GM12878 (cell line): ENCODE results near the gene DSPP. TPM values are rescaled to one million over a fixed set of nuclear protein-coding genes. Genes with fewer than 3 reads are reported as not detected.

Experiments
- ATAC-seq: fragments of 200-7000 bp; cut with Tn5 transposase; 3 replicates; pipeline ENCODE4 v1.9.1; 2020; ENCODE audit warnings: mild to moderate bottlenecking, moderate library complexity
- BruUV-seq: library from RNA; stranded (reverse); fragments of 400-500 nt; replicated peaks from 2 replicates; lab custom pipeline; 2021; lab: Mats Ljungman, UMichigan
- CTCF ChIA-PET: fragments of 300-600 bp; sonication (Branson Sonifier 250); formaldehyde crosslinking; extraction: SDS; loops from one replicate; lab custom pipeline; 2021; ENCODE audit warnings: inconsistent platforms; lab: Yijun Ruan, JAX
- POLR2A ChIA-PET: fragments of 350-600 bp; formaldehyde crosslinking; extraction: SDS; loops from one replicate; lab custom pipeline; 2021; ENCODE audit warnings: inconsistent platforms; lab: Charles Lee
- RAD21 ChIA-PET: fragments of 300-600 bp; sonication (Branson Sonifier 250); formaldehyde crosslinking; loops from one replicate; lab custom pipeline; 2023; ENCODE audit warnings: antibody characterized with exemption; ENCODE audit not compliant: unreplicated experiment; lab: Charles Lee
- SMC1A ChIA-PET: fragments of 300-600 bp; sonication (Branson Sonifier 250); formaldehyde crosslinking; loops from one replicate; lab custom pipeline; 2023; ENCODE audit not compliant: unreplicated experiment, uncharacterized antibody; lab: Charles Lee
- DNase-seq: peaks from one replicate; pipeline ENCODE4 v3.0.0-alpha.2; 2011; ENCODE audit warnings: low read depth, low spot score
- FAIRE-seq: peaks from 3 replicates; lab custom pipeline; 2011; peaks lifted over from hg19 to GRCh38; lab: Jason Lieb, UNC
- H2AFZ ChIP-seq: 2 replicates; pipeline ENCODE4 v1.6.0; 2011; ENCODE audit warnings: low read depth, low read length, control low read depth; ENCODE audit not compliant: control insufficient read depth
- H3K27ac ChIP-seq: 2 replicates; pipeline ENCODE4 v1.5.1; 2011; ENCODE audit warnings: control low read depth; ENCODE audit not compliant: control insufficient read depth, insufficient read depth
- H3K27me3 ChIP-seq, 2 experiments: replicated peaks in 1 of 2; 2 replicates each; pipeline versions ENCODE4 v1.6.0 to v1.6.1; 2011; ENCODE audit warnings: low read length in 1 of 2; ENCODE audit not compliant: control insufficient read depth in 2 of 2, insufficient read depth in 2 of 2
- H3K36me3 ChIP-seq, 2 experiments: 2 replicates each; pipeline ENCODE4 v1.5.1; 2011; ENCODE audit warnings: low read length in 1 of 2; ENCODE audit not compliant: control insufficient read depth in 2 of 2, insufficient read depth in 2 of 2
- H3K4me1 ChIP-seq: 2 replicates; pipeline ENCODE4 v1.6.1; 2011; ENCODE audit warnings: mild to moderate bottlenecking, low read length, moderate library complexity, mixed read lengths; ENCODE audit not compliant: control insufficient read depth, insufficient read depth
- H3K4me2 ChIP-seq: 2 replicates; pipeline ENCODE4 v1.6.0; 2011; ENCODE audit warnings: control low read depth; ENCODE audit not compliant: control insufficient read depth, insufficient read depth
- H3K4me3 ChIP-seq: fragments of 200-600 bp; sonication (generic); 2 replicates; pipeline ENCODE4 v1.5.1; 2016
- H3K79me2 ChIP-seq: 2 replicates; pipeline ENCODE4 v1.6.0; 2011; ENCODE audit warnings: low read length; ENCODE audit not compliant: control insufficient read depth, insufficient read depth
- H3K9ac ChIP-seq: 2 replicates; pipeline ENCODE4 v1.8.0; 2011; ENCODE audit warnings: low read length, control low read depth, mixed read lengths; ENCODE audit not compliant: control insufficient read depth, insufficient read depth
- H3K9me3 ChIP-seq: replicated peaks from 3 replicates; pipeline ENCODE4 v1.5.1; 2011; ENCODE audit warnings: mild to moderate bottlenecking, low read length; ENCODE audit not compliant: control insufficient read depth, insufficient read depth
- H4K20me1 ChIP-seq: 2 replicates; pipeline ENCODE4 v1.6.0; 2011; ENCODE audit not compliant: control insufficient read depth, insufficient read depth
- ATF7 ChIP-seq: fragments of 450-650 bp; IDR thresholded peaks from 2 replicates; pipeline ENCODE4 v1.6.1; 2016; ENCODE audit warnings: low read depth, mild to moderate bottlenecking
- EGR1 ChIP-seq, 2 experiments: IDR thresholded peaks; 1 replicate in 1 of 2; 2 replicates in 1 of 2; pipeline ENCODE4 v1.6.1; 2011 to 2012; ENCODE audit warnings: low read depth in 2 of 2, low read length in 2 of 2, borderline replicate concordance in 1 of 2, mild to moderate bottlenecking in 1 of 2, moderate library complexity in 1 of 2
- EZH2 ChIP-seq: IDR thresholded peaks from 2 replicates; pipeline ENCODE4 v1.6.1; 2012; ENCODE audit warnings: low read depth, mild to moderate bottlenecking, control low read depth, inconsistent platforms, low read length, borderline replicate concordance; ENCODE audit not compliant: control insufficient read depth
- MEF2A ChIP-seq: IDR thresholded peaks from 2 replicates; pipeline ENCODE4 v1.6.1; 2011; ENCODE audit warnings: low read depth, mild to moderate bottlenecking, low read length, moderate library complexity; ENCODE audit not compliant: insufficient read depth
- PML ChIP-seq: IDR thresholded peaks from 2 replicates; pipeline ENCODE4 v1.6.1; 2012; ENCODE audit warnings: low read length, inconsistent platforms
- POU2F2 ChIP-seq: IDR thresholded peaks from 3 replicates; pipeline ENCODE4 v1.6.1; 2011; ENCODE audit warnings: low read depth, mild to moderate bottlenecking, low read length, borderline replicate concordance
- SMARCA5 ChIP-seq: fragments of 450-650 bp; IDR thresholded peaks from 2 replicates; pipeline ENCODE4 v1.6.1; 2017; ENCODE audit warnings: mild to moderate bottlenecking
- SPI1 ChIP-seq: IDR thresholded peaks from 2 replicates; pipeline ENCODE4 v1.6.1; 2011; ENCODE audit warnings: low read depth, mild to moderate bottlenecking, low read length, moderate library complexity, borderline replicate concordance; ENCODE audit not compliant: insufficient read depth
- STAT1 ChIP-seq: fragments of 450-650 bp; conservative IDR thresholded peaks from 2 replicates; pipeline ENCODE4 v1.6.1; 2014; ENCODE audit warnings: antibody characterized with exemption, mild to moderate bottlenecking
- TARDBP ChIP-seq: IDR thresholded peaks from 2 replicates; pipeline ENCODE4 v1.6.1; 2016; ENCODE audit warnings: borderline replicate concordance
- YY1 ChIP-seq: IDR thresholded peaks from 2 replicates; pipeline ENCODE4 v1.6.1; 2011; ENCODE audit warnings: low read depth, mild to moderate bottlenecking, low read length
- ZNF217 ChIP-seq: fragments of 450-650 bp; IDR thresholded peaks from 2 replicates; pipeline ENCODE4 v1.6.1; 2017; ENCODE audit warnings: antibody characterized with exemption, mild to moderate bottlenecking
- ZNF274 ChIP-seq: IDR thresholded peaks from one replicate; pipeline ENCODE4 v1.8.0; 2011; ENCODE audit not compliant: insufficient read length, insufficient read depth
- WGBS: methylation state at CpG from one replicate; pipeline ENCODE4 v1.1.6; 2016; ENCODE audit warnings: low lambda C conversion rate; ENCODE audit not compliant: insufficient replicate concordance, insufficient coverage; ENCODE audit errors: missing lambda C conversion rate; 5-methylcytosine and 5-hydroxymethylcytosine counted together
- in situ Hi-C: fragments of 300-500 bp; cut with MboI; formaldehyde crosslinking; loops from 9 replicates; pipeline ENCODE4 v1.14.3; 2018; ENCODE audit warnings: mixed read lengths
- intact Hi-C: fragments of 100-400 bp; cut with micrococcal nuclease; formaldehyde crosslinking; loops from one replicate; pipeline ENCODE4 v1.14.2; 2022; ENCODE audit not compliant: unreplicated experiment
- polyA plus RNA-seq, 11 experiments: library from polyadenylated mRNA; depleted of rRNA in 4 of 11; unstranded in 6 of 11; stranded (reverse) in 5 of 11; fragments of >200 nt; fragmentation: Nextera tagmentation in 4 of 11; fragmentation: Illumina TruSeq in 1 of 11; extraction: Ambion mirVana in 4 of 11; extraction: Trizol in 1 of 11; gene quantifications; 1 replicate in 1 of 11; 2 replicates in 10 of 11; pipeline versions ENCODE4 v1.2.1 to v1.2.3, GENCODE V29; 2011 to 2016; ENCODE audit warnings: inconsistent platforms in 2 of 11, missing spikeins in 2 of 11, low read depth in 1 of 11
- total RNA-seq, 4 experiments: library from RNA; depleted of rRNA in 3 of 4; stranded (reverse); fragments of >200 nt in 3 of 4; fragmentation: Illumina TruSeq in 1 of 4; extraction: Trizol in 1 of 4; gene quantifications; 2 replicates each; pipeline versions ENCODE4 v1.2.1 to v1.2.3, GENCODE V29; 2013 to 2021
- TF ChIP-seq, protein P1 (sequence below): IDR thresholded peaks from 2 replicates; pipeline ENCODE4 v1.6.1; 2011; ENCODE audit warnings: borderline replicate concordance, low read depth, mild to moderate bottlenecking, moderate library complexity, mixed read lengths, low read length; ENCODE audit not compliant: insufficient read depth; ENCODE audit errors: extremely low read length
- TF ChIP-seq, protein P2 (sequence below): fragments of 450-650 bp; IDR thresholded peaks from 2 replicates; pipeline ENCODE4 v1.6.1; 2017; ENCODE audit warnings: mild to moderate bottlenecking, moderate library complexity
- TF ChIP-seq, protein P3 (sequence below): IDR thresholded peaks from 2 replicates; pipeline ENCODE4 v1.6.1; 2012; ENCODE audit warnings: improper control_type of control experiment, low read depth, low read length; ENCODE audit not compliant: insufficient replicate concordance

DSPP gene
- total and polyA plus RNA-seq, 10 of the 15 experiments (the other 5 are each of a cell fraction or from before 2014, with no cell fraction given) = not detected

DNA sequence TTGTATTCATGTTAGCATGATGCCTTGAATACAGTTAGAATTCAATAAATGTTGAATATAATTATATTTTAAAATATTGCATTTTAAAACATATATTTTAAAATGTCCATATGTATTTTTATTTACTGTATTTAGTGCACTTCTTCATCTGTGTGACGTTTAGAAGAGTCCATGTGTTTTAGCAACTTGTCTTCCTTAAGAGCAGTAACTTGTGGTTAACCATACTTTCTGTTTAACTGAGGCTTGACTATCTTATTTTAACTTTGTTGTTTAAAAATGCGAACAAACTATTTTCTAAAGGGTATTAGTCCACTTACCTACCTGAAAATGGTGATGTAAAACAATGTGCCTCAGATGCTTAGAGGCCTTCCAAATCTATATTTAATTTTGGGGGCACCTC, 42.6 kb downstream of the DSPP start:
- intact Hi-C loops (no loop called here), in situ Hi-C loops (no loop called here)
- no peak for DNase-seq
- Histone ChIP-seq H3K79me2 (no peaks in the 10 kb centered on the region), H3K36me3 (no peaks in the 10 kb centered on the region), H3K27ac (no peak overlapping the region), H4K20me1 (no peaks in the 10 kb centered on the region), H3K9me3 (no peaks in the 10 kb centered on the region), H3K9ac (no peak overlapping the region), H3K4me2 (no peak overlapping the region), H2AFZ (no peak overlapping the region), H3K4me1 (no peaks in the 10 kb centered on the region), H3K4me3 (no peak overlapping the region), H3K27me3 (no peaks in the 10 kb centered on the region)
- ATAC-seq = no peak
- CTCF ChIA-PET = no interaction called here
- SMC1A ChIA-PET = no interaction called here
- FAIRE-seq = no peak
- no peak for TF ChIP-seq TARDBP
- TF ChIP-seq, protein P1, sequence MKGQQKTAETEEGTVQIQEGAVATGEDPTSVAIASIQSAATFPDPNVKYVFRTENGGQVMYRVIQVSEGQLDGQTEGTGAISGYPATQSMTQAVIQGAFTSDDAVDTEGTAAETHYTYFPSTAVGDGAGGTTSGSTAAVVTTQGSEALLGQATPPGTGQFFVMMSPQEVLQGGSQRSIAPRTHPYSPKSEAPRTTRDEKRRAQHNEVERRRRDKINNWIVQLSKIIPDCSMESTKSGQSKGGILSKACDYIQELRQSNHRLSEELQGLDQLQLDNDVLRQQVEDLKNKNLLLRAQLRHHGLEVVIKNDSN = no peak
- no peak for TF ChIP-seq YY1
- TF ChIP-seq POU2F2 = no peak
- no peak for TF ChIP-seq STAT1
- no peak for TF ChIP-seq EZH2
- TF ChIP-seq ZNF274 = no peak
- TF ChIP-seq PML = no peak
- TF ChIP-seq SMARCA5 = no peak
- no peak for TF ChIP-seq ATF7
- TF ChIP-seq, protein P2, sequence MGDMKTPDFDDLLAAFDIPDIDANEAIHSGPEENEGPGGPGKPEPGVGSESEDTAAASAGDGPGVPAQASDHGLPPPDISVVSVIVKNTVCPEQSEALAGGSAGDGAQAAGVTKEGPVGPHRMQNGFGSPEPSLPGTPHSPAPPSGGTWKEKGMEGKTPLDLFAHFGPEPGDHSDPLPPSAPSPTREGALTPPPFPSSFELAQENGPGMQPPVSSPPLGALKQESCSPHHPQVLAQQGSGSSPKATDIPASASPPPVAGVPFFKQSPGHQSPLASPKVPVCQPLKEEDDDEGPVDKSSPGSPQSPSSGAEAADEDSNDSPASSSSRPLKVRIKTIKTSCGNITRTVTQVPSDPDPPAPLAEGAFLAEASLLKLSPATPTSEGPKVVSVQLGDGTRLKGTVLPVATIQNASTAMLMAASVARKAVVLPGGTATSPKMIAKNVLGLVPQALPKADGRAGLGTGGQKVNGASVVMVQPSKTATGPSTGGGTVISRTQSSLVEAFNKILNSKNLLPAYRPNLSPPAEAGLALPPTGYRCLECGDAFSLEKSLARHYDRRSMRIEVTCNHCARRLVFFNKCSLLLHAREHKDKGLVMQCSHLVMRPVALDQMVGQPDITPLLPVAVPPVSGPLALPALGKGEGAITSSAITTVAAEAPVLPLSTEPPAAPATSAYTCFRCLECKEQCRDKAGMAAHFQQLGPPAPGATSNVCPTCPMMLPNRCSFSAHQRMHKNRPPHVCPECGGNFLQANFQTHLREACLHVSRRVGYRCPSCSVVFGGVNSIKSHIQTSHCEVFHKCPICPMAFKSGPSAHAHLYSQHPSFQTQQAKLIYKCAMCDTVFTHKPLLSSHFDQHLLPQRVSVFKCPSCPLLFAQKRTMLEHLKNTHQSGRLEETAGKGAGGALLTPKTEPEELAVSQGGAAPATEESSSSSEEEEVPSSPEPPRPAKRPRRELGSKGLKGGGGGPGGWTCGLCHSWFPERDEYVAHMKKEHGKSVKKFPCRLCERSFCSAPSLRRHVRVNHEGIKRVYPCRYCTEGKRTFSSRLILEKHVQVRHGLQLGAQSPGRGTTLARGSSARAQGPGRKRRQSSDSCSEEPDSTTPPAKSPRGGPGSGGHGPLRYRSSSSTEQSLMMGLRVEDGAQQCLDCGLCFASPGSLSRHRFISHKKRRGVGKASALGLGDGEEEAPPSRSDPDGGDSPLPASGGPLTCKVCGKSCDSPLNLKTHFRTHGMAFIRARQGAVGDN = no peak
- TF ChIP-seq EGR1 (IDR thresholded peaks at IDR 0.05; ENCODE audit: borderline replicate concordance in 1 of 2, low read depth in 2 of 2, low read length in 2 of 2) = no peak
- TF ChIP-seq SPI1 = no peak
- TF ChIP-seq MEF2A = no peak
- TF ChIP-seq, protein P3, sequence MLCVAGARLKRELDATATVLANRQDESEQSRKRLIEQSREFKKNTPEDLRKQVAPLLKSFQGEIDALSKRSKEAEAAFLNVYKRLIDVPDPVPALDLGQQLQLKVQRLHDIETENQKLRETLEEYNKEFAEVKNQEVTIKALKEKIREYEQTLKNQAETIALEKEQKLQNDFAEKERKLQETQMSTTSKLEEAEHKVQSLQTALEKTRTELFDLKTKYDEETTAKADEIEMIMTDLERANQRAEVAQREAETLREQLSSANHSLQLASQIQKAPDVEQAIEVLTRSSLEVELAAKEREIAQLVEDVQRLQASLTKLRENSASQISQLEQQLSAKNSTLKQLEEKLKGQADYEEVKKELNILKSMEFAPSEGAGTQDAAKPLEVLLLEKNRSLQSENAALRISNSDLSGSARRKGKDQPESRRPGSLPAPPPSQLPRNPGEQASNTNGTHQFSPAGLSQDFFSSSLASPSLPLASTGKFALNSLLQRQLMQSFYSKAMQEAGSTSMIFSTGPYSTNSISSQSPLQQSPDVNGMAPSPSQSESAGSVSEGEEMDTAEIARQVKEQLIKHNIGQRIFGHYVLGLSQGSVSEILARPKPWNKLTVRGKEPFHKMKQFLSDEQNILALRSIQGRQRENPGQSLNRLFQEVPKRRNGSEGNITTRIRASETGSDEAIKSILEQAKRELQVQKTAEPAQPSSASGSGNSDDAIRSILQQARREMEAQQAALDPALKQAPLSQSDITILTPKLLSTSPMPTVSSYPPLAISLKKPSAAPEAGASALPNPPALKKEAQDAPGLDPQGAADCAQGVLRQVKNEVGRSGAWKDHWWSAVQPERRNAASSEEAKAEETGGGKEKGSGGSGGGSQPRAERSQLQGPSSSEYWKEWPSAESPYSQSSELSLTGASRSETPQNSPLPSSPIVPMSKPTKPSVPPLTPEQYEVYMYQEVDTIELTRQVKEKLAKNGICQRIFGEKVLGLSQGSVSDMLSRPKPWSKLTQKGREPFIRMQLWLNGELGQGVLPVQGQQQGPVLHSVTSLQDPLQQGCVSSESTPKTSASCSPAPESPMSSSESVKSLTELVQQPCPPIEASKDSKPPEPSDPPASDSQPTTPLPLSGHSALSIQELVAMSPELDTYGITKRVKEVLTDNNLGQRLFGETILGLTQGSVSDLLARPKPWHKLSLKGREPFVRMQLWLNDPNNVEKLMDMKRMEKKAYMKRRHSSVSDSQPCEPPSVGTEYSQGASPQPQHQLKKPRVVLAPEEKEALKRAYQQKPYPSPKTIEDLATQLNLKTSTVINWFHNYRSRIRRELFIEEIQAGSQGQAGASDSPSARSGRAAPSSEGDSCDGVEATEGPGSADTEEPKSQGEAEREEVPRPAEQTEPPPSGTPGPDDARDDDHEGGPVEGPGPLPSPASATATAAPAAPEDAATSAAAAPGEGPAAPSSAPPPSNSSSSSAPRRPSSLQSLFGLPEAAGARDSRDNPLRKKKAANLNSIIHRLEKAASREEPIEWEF = no peak
- no peak for TF ChIP-seq ZNF217
- RAD21 ChIA-PET = no interaction called here
- no TSS peak for BruUV-seq
- POLR2A ChIA-PET = no interaction called here
- 0% methylated on average over 2 of the region's 2 CpGs for WGBS
